ENCODE results near the gene JAK1.

JAK1 gene

DNA sequence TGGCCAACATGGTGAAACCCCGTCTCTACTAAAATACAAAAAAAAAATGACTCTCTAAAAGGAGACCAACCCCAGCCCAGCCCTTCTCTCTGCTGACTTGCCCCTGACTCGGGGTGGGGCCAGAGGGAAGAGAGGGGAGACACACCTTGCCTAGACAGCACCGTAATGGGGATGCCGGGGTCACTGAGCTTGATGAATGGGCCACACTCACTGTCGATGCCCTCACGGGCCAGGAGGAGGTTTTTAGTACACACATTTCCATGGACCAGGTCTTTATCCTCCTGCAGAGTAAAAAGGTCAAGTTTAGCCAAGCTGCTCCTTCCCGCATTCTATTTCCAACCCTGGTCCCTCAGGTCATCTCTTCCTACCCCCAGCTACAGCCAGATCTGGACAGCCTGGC lies 121.7 kb downstream of the JAK1 start:
- TF ChIP-seq, protein P1, sequence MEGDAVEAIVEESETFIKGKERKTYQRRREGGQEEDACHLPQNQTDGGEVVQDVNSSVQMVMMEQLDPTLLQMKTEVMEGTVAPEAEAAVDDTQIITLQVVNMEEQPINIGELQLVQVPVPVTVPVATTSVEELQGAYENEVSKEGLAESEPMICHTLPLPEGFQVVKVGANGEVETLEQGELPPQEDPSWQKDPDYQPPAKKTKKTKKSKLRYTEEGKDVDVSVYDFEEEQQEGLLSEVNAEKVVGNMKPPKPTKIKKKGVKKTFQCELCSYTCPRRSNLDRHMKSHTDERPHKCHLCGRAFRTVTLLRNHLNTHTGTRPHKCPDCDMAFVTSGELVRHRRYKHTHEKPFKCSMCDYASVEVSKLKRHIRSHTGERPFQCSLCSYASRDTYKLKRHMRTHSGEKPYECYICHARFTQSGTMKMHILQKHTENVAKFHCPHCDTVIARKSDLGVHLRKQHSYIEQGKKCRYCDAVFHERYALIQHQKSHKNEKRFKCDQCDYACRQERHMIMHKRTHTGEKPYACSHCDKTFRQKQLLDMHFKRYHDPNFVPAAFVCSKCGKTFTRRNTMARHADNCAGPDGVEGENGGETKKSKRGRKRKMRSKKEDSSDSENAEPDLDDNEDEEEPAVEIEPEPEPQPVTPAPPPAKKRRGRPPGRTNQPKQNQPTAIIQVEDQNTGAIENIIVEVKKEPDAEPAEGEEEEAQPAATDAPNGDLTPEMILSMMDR (IDR thresholded peaks at IDR 0.05; ENCODE audit: extremely low read depth, insufficient read depth, missing control alignments) = no peak
- in situ Hi-C loops (cut with MboI; ENCODE audit: low pct_unique_long_range_greater_than_20kb, low sequenced_read_pairs, unreplicated experiment) = no loop called here
- DNase-seq (ENCODE audit: low spot score) = no peak

DNA sequence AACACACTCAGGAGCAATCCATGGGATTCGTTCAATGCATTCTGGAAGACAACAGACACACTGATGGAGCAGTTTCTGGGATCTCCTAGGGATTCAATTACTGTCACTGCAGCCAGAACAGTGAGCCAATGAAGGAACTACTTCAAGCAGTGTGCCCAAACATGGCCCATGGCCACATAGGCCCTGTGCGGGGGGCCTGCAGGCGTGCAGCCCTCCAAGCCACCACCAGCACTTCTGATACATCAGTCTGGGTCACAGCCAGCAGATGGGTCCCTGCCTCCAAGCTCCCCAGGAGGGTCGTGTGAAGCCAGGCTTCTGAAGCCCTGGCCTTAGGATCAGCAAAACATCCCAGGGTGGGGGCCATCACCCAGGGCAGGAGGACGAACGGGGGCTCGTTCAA lies 122.2 kb downstream of the JAK1 start:
- TF ChIP-seq, protein P1 (IDR thresholded peaks at IDR 0.05; ENCODE audit: extremely low read depth, insufficient read depth, missing control alignments) = no peak
- DNase-seq (ENCODE audit: low spot score) = no peak
- in situ Hi-C loops (cut with MboI; ENCODE audit: low pct_unique_long_range_greater_than_20kb, low sequenced_read_pairs, unreplicated experiment) = no loop called here

DNA sequence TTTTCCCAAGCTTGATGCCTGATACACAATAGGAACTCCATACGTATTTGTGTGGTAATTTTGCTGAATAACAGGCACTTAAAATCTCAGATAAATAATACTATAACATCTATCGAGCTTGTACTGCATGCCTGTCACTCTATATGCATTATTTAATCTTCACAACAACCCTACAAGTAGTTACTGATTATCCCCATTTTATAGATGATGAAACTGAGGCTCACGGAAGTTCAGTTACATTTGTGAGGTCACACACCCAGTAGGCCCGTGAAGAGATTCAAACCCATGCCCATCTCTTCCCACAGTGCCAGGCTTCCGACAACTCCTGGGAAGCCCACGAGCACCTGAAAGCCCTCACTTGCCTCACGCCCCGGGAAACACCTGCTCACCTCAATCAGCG lies 122.7 kb downstream of the JAK1 start:
- no peak for DNase-seq (ENCODE audit: low spot score)
- TF ChIP-seq, protein P1 (IDR thresholded peaks at IDR 0.05; ENCODE audit: extremely low read depth, insufficient read depth, missing control alignments) = no peak
- in situ Hi-C loops (cut with MboI; ENCODE audit: low pct_unique_long_range_greater_than_20kb, low sequenced_read_pairs, unreplicated experiment) = no loop called here

DNA sequence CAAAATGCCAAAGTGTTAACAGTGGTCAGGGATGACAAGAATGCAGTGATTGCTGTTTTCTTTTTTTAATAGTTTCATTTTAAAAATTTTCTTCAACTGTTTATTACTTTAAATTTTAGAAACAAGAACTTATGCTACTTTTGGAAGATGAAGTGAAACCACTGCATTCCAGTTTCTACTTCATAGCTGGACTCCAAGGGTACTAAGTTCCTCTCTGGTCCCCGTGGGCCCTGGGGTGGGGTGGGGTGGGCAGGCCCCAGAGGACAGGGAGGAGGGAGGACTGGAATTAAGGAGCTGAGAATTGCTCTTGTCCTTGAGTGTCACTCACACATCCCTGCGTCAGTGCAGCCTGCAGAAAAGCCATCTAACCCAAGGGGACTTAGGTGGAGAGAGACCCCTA lies 124.1 kb downstream of the JAK1 start:
- no peak for DNase-seq (ENCODE audit: low spot score)
- TF ChIP-seq, protein P1 (IDR thresholded peaks at IDR 0.05; ENCODE audit: extremely low read depth, insufficient read depth, missing control alignments) = no peak
- in situ Hi-C loops (cut with MboI; ENCODE audit: low pct_unique_long_range_greater_than_20kb, low sequenced_read_pairs, unreplicated experiment) = no loop called here

DNA sequence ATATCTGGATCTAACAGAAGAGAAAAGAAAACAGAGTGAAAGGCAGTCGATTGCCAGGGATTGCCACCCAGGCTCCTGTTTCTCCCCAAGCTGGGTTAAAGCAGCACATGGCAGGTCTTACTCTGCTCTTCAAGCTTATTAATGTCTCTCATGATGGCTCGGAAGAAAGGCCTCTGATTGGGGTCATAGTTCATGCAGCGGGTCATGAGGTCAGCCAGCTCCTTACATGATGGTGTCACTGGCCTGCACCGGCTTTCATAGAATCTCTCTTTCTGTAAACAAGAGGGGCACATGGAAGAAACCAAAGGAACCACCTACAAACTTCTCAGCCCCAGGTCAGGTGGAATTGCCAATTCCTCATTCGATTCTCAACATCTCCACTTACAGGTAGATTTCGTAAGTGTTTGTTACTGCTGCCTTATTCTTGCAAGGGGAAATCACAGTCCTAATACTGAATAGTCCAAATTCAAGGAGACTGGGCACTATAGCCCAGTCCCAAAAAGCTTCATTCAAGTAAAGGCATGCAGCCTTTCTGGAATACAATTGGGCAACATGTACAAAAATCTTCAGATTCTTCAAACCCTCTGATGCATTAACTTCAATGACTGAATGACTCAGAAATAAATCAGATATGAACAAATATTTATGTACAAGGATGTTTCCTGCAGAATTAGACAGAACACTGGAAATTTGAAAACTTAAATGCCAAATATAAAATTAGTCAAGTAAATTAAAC lies 124.9 kb downstream of the JAK1 start:
- TF ChIP-seq, protein P1 (IDR thresholded peaks at IDR 0.05; ENCODE audit: extremely low read depth, insufficient read depth, missing control alignments) = no peak
- in situ Hi-C loops (cut with MboI; ENCODE audit: low pct_unique_long_range_greater_than_20kb, low sequenced_read_pairs, unreplicated experiment) = no loop called here
- DNase-seq (ENCODE audit: low spot score) = no peak

DNA sequence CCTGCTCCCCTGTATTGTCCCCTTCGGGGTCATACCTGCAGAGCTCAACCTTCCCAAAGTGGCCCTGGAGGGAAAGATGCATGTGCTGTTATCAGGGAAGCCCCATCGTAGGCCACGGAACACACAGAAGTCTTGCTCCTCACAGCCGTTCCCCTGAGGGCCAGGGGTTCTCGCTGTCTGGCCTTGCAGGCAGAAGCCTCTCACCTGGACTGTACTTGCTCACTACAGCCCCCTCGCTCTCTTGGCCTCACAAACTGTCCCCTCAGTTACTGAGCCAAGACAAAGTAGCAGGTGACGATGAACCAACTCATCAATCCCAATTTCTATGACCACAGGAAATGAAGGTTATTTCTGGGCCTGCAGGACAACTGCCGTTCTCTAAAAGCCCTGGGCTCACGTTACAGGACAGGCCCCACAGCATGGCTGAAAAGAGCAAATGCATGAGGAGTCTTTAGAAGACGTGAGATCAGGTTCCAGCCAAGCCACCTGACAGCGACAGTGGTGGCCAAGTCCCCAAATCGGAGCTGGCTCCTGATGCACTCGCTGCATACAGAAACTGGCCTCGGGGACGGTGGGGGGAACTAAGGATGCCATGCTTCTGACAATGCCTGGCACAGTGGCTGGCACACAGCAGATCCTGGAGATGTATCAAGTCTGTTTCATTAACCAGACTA lies 126.5 kb downstream of the JAK1 start:
- TF ChIP-seq, protein P1 (IDR thresholded peaks at IDR 0.05; ENCODE audit: extremely low read depth, insufficient read depth, missing control alignments) = no peak
- in situ Hi-C loops (cut with MboI; ENCODE audit: low pct_unique_long_range_greater_than_20kb, low sequenced_read_pairs, unreplicated experiment) = no loop called here
- no peak for DNase-seq (ENCODE audit: low spot score)

Measured in GM13977 (cell line).